Right lobe of liver (tissue), 4 donors: ENCODE results near the gene TOP3A.

Experiments used
- CTCF ChIP-seq, 4 donors: fragments of 200-600 bp in 3 of 4; fragments of 450-650 bp in 1 of 4; IDR thresholded peaks; one replicate each; pipeline versions ENCODE4 v1.5.1 to v1.8.0; 2016 to 2022; ENCODE audit warnings: antibody characterized with exemption in 4 of 4, mild to moderate bottlenecking in 2 of 4
- POLR2A ChIP-seq: fragments of 450-650 bp; IDR thresholded peaks from one replicate; pipeline ENCODE4 v1.6.1; 2017; ENCODE audit warnings: antibody characterized with exemption, mild to moderate bottlenecking
- donor health status: DM: no; HTN: no; CAD: no.
- donor health status: DM: no; HTN: no; CAD: no.
- donor health status: DM: no; HTN: yes; CAD: no.

GRCh38 chr17:18331879-18332278, 17.1 kb upstream of the TOP3A start:
- TF ChIP-seq POLR2A (no peak), CTCF (IDR thresholded peaks at IDR 0.05) (no peak)
